ENCODE measurements around the gene TRAF2. TPM values are rescaled to one million over a fixed set of nuclear protein-coding genes. Genes with fewer than 3 reads are reported as not detected.
"Not testable (repeated sequence)": the region's sequence is repeated elsewhere in the genome, so short reads cannot be mapped to it uniquely, and the experiment has no call there.

Gene TRAF2
- total RNA-seq, result 10 to 100 TPM in 3 of 4 donors, 1 to 10 TPM in 1; 5.0 to 10.8 (median 10.6) TPM

- Histone ChIP-seq H3K4me3 (peak within 1 kb of the TSS; percentile 74 to 99 (median 82)), H3K36me3 (peaks cover 0 to 14% (median 0%) of the 10 kb centered on the region in 3 donors), H3K27ac (peak within 1 kb of the TSS; percentile 62 to 90 (median 86)), H3K27me3 (no peaks in the 10 kb centered on the region), H3K4me1 (peaks cover 0 to 36% (median 26%) of the 10 kb centered on the region in 4 donors), H3K9me3 (no peaks in the 10 kb centered on the region)
- no peak for TF ChIP-seq POLR2A (IDR thresholded peaks at IDR 0.05)
- TF ChIP-seq EP300 (IDR thresholded peaks at IDR 0.05), result no peak
- TF ChIP-seq CTCF (IDR thresholded peaks at IDR 0.05), result peak in 2 of 5 experiments; percentile 4 to 56
- 0 to 1% methylated on average over 35 to 58 of the region's 88 CpGs for WGBS, 2 donors
- DNase-seq (ENCODE audit: low spot score in 2 of 2), result peak; percentile 94
These were observed at the start of gene TRAF2 for GRCh38 chr9:136885950-136886578. Gene TRAF2 (plus strand): TSS chr9:136886516. CDS start chr9:136898741, 12,225 bp downstream.

GRCh38 chr9:136837146-136837855, 49.0 kb upstream of the TRAF2 start:
- no peak for TF ChIP-seq EP300 (IDR thresholded peaks at IDR 0.05)
- TF ChIP-seq CTCF (IDR thresholded peaks at IDR 0.05), result no peak
- TF ChIP-seq POLR2A (IDR thresholded peaks at IDR 0.05), result no peak
- Histone ChIP-seq H3K27ac (no peak overlapping the region), H3K4me1 (peaks cover 0 to 26% (median 19%) of the 10 kb centered on the region in 4 donors), H3K36me3 (peaks cover 0 to 75% (median 0%) of the 10 kb centered on the region in 3 donors), H3K9me3 (no peaks in the 10 kb centered on the region), H3K4me3 (no peak overlapping the region), H3K27me3 (no peaks in the 10 kb centered on the region)
- 92 to 93% methylated on average over 21 to 26 of the region's 27 CpGs for WGBS, 2 donors
- no peak for DNase-seq (ENCODE audit: low spot score in 2 of 2)

- H3K27ac ChIP-seq; H3K27me3 ChIP-seq; H3K9me3 ChIP-seq; H3K4me3 ChIP-seq; DNase-seq (ENCODE audit: low spot score in 2 of 2): not testable (repeated sequence)
- Histone ChIP-seq H3K4me1 (peaks cover 0 to 31% (median 24%) of the 10 kb centered on the region in 4 donors), H3K36me3 (peaks cover 0 to 69% (median 0%) of the 10 kb centered on the region in 3 donors)
- WGBS, 2 donors, result 84 to 93% methylated on average over 8 to 13 of the region's 15 CpGs
These were observed 48.4 kb upstream of the TRAF2 start for GRCh38 chr9:136837856-136838277.

- Histone ChIP-seq H3K4me3 (no peak overlapping the region), H3K27me3 (peaks cover 0 to 7% of the 10 kb centered on the region in 2 donors), H3K4me1 (peaks cover 0 to 38% (median 31%) of the 10 kb centered on the region in 4 donors), H3K36me3 (peaks cover 0 to 67% (median 0%) of the 10 kb centered on the region in 3 donors), H3K27ac (no peak overlapping the region), H3K9me3 (no peaks in the 10 kb centered on the region)
- no peak for DNase-seq (ENCODE audit: low spot score in 2 of 2)
- WGBS, 2 donors, result 77 to 83% methylated on average over 26 to 28 of the region's 29 CpGs
- TF ChIP-seq CTCF (IDR thresholded peaks at IDR 0.05), result no peak
- no peak for TF ChIP-seq EP300 (IDR thresholded peaks at IDR 0.05)
- TF ChIP-seq POLR2A (IDR thresholded peaks at IDR 0.05), result no peak
These were observed 47.7 kb upstream of the TRAF2 start for GRCh38 chr9:136838314-136839228.

Measured in tibial nerve (tissue), 4 donors.